Endothelial cell of umbilical vein (primary cell): Measurements from ENCODE around the gene MINDY3. TPM values are rescaled to one million over a fixed set of nuclear protein-coding genes. Genes with fewer than 3 reads are reported as not detected.

Source experiments
- BruUV-seq: library from RNA; stranded (reverse); fragments of 400-500 nt; replicated peaks from 2 replicates; lab custom pipeline; 2021; lab: Mats Ljungman, UMichigan
- CTCF ChIA-PET: fragments of 300-600, 350-600 bp; sonication (Branson Sonifier 250); formaldehyde crosslinking; loops from one replicate; lab custom pipeline; 2021; ENCODE audit warnings: antibody characterized with exemption, inconsistent platforms; lab: Charles Lee
- POLR2A ChIA-PET: fragments of 300-600, 350-600 bp; sonication (Branson Sonifier 250); formaldehyde crosslinking; loops from one replicate; lab custom pipeline; 2021; ENCODE audit warnings: antibody characterized with exemption, inconsistent platforms; lab: Charles Lee
- DNase-seq: peaks from one replicate; pipeline ENCODE4 v3.0.0-alpha.2; 2011; ENCODE audit warnings: low read depth, low spot score
- FAIRE-seq: peaks from 2 replicates; lab custom pipeline; 2011; peaks lifted over from hg19 to GRCh38; lab: Jason Lieb, UNC
- H2AFZ ChIP-seq: 2 replicates; pipeline ENCODE4 v1.6.0; 2012; ENCODE audit warnings: low read depth, low read length, control low read depth, inconsistent platforms
- H3K27ac ChIP-seq: 2 replicates; pipeline ENCODE4 v1.5.1; 2011; ENCODE audit warnings: low read depth, mild to moderate bottlenecking, control low read depth, low read length, moderate library complexity; ENCODE audit not compliant: insufficient read depth
- H3K27me3 ChIP-seq, 2 experiments: 2 replicates each; pipeline versions ENCODE4 v1.6.0 to v1.6.1; 2011; ENCODE audit warnings: low read length in 2 of 2, mixed read lengths in 1 of 2; ENCODE audit not compliant: control insufficient read depth in 2 of 2, insufficient read depth in 2 of 2
- H3K36me3 ChIP-seq, 2 experiments: 2 replicates in 1 of 2; 3 replicates in 1 of 2; pipeline ENCODE4 v1.5.1; 2011; ENCODE audit warnings: low read length in 2 of 2, mild to moderate bottlenecking in 1 of 2, moderate library complexity in 1 of 2; ENCODE audit not compliant: control insufficient read depth in 2 of 2, insufficient read depth in 2 of 2; ENCODE audit errors: extremely low read depth in 1 of 2
- H3K4me1 ChIP-seq: 3 replicates; pipeline ENCODE4 v1.5.1; 2011; ENCODE audit warnings: mild to moderate bottlenecking, low read length; ENCODE audit not compliant: control insufficient read depth, insufficient read depth; ENCODE audit errors: extremely low read depth
- H3K4me2 ChIP-seq: 2 replicates; pipeline ENCODE4 v1.6.1; 2011; ENCODE audit warnings: low read length, control low read depth, mixed read lengths; ENCODE audit not compliant: insufficient read depth
- H3K4me3 ChIP-seq, 3 experiments: fragments of 200-600 bp in 1 of 3; sonication (generic), shearing (Covaris generic) in 1 of 3; replicated peaks in 1 of 3; 2 replicates each; pipeline ENCODE4 v1.5.1; 2011 to 2016; ENCODE audit warnings: control low read depth in 3 of 3, low read length in 3 of 3, mild to moderate bottlenecking in 2 of 3, inconsistent platforms in 1 of 3, low read depth in 1 of 3, moderate library complexity in 1 of 3; ENCODE audit not compliant: insufficient read depth in 1 of 3
- H3K79me2 ChIP-seq: 2 replicates; pipeline ENCODE4 v1.6.0; 2012; ENCODE audit warnings: low read length, inconsistent platforms; ENCODE audit not compliant: control insufficient read depth, insufficient read depth
- H3K9ac ChIP-seq: replicated peaks from 2 replicates; pipeline ENCODE3; 2011; ENCODE audit warnings: low read length, control low read depth; ENCODE audit not compliant: insufficient read depth; ENCODE audit errors: extremely low read depth
- H3K9me1 ChIP-seq: replicated peaks from 3 replicates; pipeline ENCODE4 v1.6.0; 2011; ENCODE audit warnings: mild to moderate bottlenecking, low read length; ENCODE audit not compliant: control insufficient read depth, insufficient read depth; ENCODE audit errors: extremely low read depth
- H3K9me3 ChIP-seq: replicated peaks from 2 replicates; pipeline ENCODE4 v1.5.1; 2012; ENCODE audit warnings: low read length, inconsistent platforms; ENCODE audit not compliant: control insufficient read depth, insufficient read depth
- H4K20me1 ChIP-seq: replicated peaks from 2 replicates; pipeline ENCODE3; 2011; ENCODE audit warnings: mild to moderate bottlenecking, low read length; ENCODE audit not compliant: control insufficient read depth, insufficient read depth; ENCODE audit errors: extremely low read depth
- EZH2 ChIP-seq: IDR thresholded peaks from 2 replicates; pipeline ENCODE4 v1.6.1; 2012; ENCODE audit warnings: borderline replicate concordance, low read depth, mild to moderate bottlenecking, moderate library complexity, low read length, inconsistent platforms; ENCODE audit not compliant: severe bottlenecking
- FOS ChIP-seq: IDR thresholded peaks from 2 replicates; pipeline ENCODE4 v1.6.1; 2011; ENCODE audit warnings: mild to moderate bottlenecking, low read length, moderate library complexity, borderline replicate concordance; ENCODE audit not compliant: insufficient read depth
- GATA2 ChIP-seq: IDR thresholded peaks from 2 replicates; pipeline ENCODE4 v1.7.0; 2011; ENCODE audit warnings: low read depth, mild to moderate bottlenecking, moderate library complexity, mixed read lengths, low read length; ENCODE audit not compliant: insufficient read length, insufficient read depth
- JUN ChIP-seq: IDR thresholded peaks from 2 replicates; pipeline ENCODE4 v1.6.1; 2011; ENCODE audit warnings: borderline replicate concordance, low read depth; ENCODE audit not compliant: insufficient read length, insufficient read depth
- MYC ChIP-seq: IDR thresholded peaks from one replicate; pipeline ENCODE4 v1.6.1; 2011; ENCODE audit warnings: mild to moderate bottlenecking, low read depth, low read length
- POLR2A ChIP-seq: IDR thresholded peaks from 2 replicates; pipeline ENCODE4 v1.6.1; 2012; ENCODE audit warnings: low read depth, mild to moderate bottlenecking, control low read depth, low read length
- POLR2AphosphoS5 ChIP-seq: IDR thresholded peaks from 2 replicates; pipeline ENCODE4 v1.6.1; 2012; ENCODE audit warnings: low read depth, mild to moderate bottlenecking, control low read depth, low read length, moderate library complexity; ENCODE audit not compliant: insufficient read depth
- dilution Hi-C: fragments of 300-500 bp; cut with MboI; formaldehyde crosslinking; loops from one replicate; pipeline ENCODE4 v1.15.0; 2019; ENCODE audit warnings: low sequenced_read_pairs; ENCODE audit not compliant: extremely low pct_ligation_motif_present
- intact Hi-C: fragments of 100-400 bp; cut with micrococcal nuclease; formaldehyde crosslinking; loops from one replicate; pipeline ENCODE4 v1.10.0; 2022
- polyA plus RNA-seq, 4 experiments: library from polyadenylated mRNA; depleted of rRNA in 3 of 4; stranded (reverse) in 3 of 4; unstranded in 1 of 4; fragments of >200 nt; gene quantifications; 2 replicates each; pipeline versions ENCODE4 v1.2.1 to v1.2.3, GENCODE V29; 2011 to 2012; ENCODE audit warnings: missing spikeins in 1 of 4
- total RNA-seq: library from RNA; stranded (reverse); gene quantifications from 2 replicates; pipeline ENCODE4 v1.2.3, GENCODE V29; 2021
- TF ChIP-seq, protein P1 (sequence below): IDR thresholded peaks from 2 replicates; pipeline ENCODE4 v1.6.1; 2011; ENCODE audit not compliant: insufficient read depth, insufficient read length
- TF ChIP-seq, protein P2 (sequence below), 2 donors: IDR thresholded peaks; 1 replicate in 1 of 2; 2 replicates in 1 of 2; pipeline ENCODE4 v1.5.1; 2011; ENCODE audit warnings: low read length in 2 of 2, mild to moderate bottlenecking in 2 of 2, moderate library complexity in 2 of 2, control low read depth in 1 of 2, inconsistent platforms in 1 of 2, low read depth in 1 of 2; ENCODE audit not compliant: insufficient read depth in 1 of 2; ENCODE audit errors: extremely low read depth in 1 of 2

The MINDY3 gene
- total and polyA plus RNA-seq, 2 donors (not counting 3 experiments of a cell fraction or from before 2014, with no cell fraction given) = 7.5 to 20.2 TPM

DNA sequence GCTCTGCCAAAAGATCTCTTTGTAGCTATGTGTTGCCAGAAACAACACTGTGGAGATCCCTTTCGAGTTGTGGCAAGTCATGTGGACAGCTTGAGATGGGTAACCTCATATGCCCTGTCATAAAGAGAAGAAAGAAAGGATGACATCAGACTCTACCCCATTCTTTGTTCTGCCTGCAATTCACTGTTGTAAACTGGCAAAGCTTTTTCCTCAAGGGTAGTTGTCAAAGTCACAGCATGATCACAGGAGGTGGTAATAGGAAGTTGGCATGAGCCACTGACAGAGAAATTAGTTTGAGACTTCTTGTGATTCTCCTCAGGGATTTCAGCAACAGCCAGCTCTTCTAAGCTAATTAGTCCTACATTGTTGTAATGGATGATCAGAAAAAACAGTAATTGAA is 19.4 kb upstream of the MINDY3 start:
- peak; percentile 5 for DNase-seq
- no peak overlapping the region for H3K4me2 ChIP-seq
- no peaks in the 10 kb centered on the region for H3K79me2 ChIP-seq
- no peak overlapping the region for H3K4me3 ChIP-seq
- H2AFZ ChIP-seq = no peak overlapping the region
- no peaks in the 10 kb centered on the region for H3K36me3 ChIP-seq
- TF ChIP-seq JUN (no peak), FOS (no peak), POLR2A (no peak), MYC (no peak), POLR2AphosphoS5 (no peak), GATA2 (no peak), EZH2 (no peak)
- TF ChIP-seq, protein P1, sequence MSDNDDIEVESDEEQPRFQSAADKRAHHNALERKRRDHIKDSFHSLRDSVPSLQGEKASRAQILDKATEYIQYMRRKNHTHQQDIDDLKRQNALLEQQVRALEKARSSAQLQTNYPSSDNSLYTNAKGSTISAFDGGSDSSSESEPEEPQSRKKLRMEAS = no peak
- TF ChIP-seq, protein P2, sequence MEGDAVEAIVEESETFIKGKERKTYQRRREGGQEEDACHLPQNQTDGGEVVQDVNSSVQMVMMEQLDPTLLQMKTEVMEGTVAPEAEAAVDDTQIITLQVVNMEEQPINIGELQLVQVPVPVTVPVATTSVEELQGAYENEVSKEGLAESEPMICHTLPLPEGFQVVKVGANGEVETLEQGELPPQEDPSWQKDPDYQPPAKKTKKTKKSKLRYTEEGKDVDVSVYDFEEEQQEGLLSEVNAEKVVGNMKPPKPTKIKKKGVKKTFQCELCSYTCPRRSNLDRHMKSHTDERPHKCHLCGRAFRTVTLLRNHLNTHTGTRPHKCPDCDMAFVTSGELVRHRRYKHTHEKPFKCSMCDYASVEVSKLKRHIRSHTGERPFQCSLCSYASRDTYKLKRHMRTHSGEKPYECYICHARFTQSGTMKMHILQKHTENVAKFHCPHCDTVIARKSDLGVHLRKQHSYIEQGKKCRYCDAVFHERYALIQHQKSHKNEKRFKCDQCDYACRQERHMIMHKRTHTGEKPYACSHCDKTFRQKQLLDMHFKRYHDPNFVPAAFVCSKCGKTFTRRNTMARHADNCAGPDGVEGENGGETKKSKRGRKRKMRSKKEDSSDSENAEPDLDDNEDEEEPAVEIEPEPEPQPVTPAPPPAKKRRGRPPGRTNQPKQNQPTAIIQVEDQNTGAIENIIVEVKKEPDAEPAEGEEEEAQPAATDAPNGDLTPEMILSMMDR (IDR thresholded peaks at IDR 0.05; ENCODE audit: extremely low read depth in 1 of 2, insufficient read depth in 1 of 2, low read depth in 1 of 2, low read length in 2 of 2) = no peak
- BruUV-seq = no TSS peak
- dilution Hi-C loops = no loop called here
- no peak overlapping the region for H3K9ac ChIP-seq
- no peaks in the 10 kb centered on the region for H4K20me1 ChIP-seq
- no peaks in the 10 kb centered on the region for H3K9me3 ChIP-seq
- no peak for FAIRE-seq
- intact Hi-C loops = loop anchor here (1.0 to 2.0 kb wide), 3 partner anchors 665 to 930 kb away; no protein-coding TSS in a partner anchor
- no peaks in the 10 kb centered on the region for H3K4me1 ChIP-seq
- H3K9me1 ChIP-seq = no peaks in the 10 kb centered on the region
- H3K27ac ChIP-seq = no peak overlapping the region
- CTCF ChIA-PET = interaction anchor here (0.9 to 2.8 kb wide), 15 partner anchors 12 to 962 kb away, joined by 3 to 18 read pairs (median 3); partner anchors contain the start of gene C1QL3
- peaks cover 18 to 23% of the 10 kb centered on the region in 2 experiments for H3K27me3 ChIP-seq
- POLR2A ChIA-PET = no interaction called here
